ENCODE data around the gene HLA-DMB.

DNA sequence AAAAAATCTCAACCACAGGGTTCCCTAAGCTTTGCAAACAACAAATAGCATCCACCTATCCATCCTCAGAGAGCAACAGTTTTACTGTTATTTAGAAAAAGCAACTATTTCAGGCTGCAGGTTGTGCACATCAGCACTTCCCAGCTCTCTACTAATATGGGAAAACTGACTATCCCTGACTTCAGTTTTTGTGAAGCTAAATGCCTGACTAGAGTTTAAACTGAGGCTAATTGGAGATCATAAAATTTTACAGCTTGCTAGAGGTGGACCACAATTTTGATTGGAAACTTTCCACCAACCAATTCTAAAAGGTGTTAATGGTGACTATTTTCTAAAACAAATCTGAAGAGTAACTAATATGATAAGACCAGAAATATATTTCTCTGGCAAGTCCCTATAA is 36.9 kb downstream of the HLA-DMB start:
- TF ChIP-seq EP300 (IDR thresholded peaks at IDR 0.05; ENCODE audit: borderline replicate concordance in 1 of 2, low read depth in 1 of 2, low read length in 1 of 2) = no peak
- no peak for TF ChIP-seq RXRA (IDR thresholded peaks at IDR 0.05; ENCODE audit: borderline replicate concordance, low read depth)
- TF ChIP-seq, protein P1, sequence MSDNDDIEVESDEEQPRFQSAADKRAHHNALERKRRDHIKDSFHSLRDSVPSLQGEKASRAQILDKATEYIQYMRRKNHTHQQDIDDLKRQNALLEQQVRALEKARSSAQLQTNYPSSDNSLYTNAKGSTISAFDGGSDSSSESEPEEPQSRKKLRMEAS (IDR thresholded peaks at IDR 0.05; ENCODE audit: low read depth) = no peak
- TF ChIP-seq CTCF (IDR thresholded peaks at IDR 0.05) = no peak
- no peak for TF ChIP-seq TEAD4 (IDR thresholded peaks at IDR 0.05; ENCODE audit: borderline replicate concordance, insufficient read depth)
- TF ChIP-seq JUND (IDR thresholded peaks at IDR 0.05) = no peak
- TF ChIP-seq FOXM1 (IDR thresholded peaks at IDR 0.05; ENCODE audit: low read depth) = no peak
- no peak for TF ChIP-seq SMC3 (IDR thresholded peaks at IDR 0.05; ENCODE audit: low read depth, low read length)
- no peak for TF ChIP-seq POLR2AphosphoS5 (IDR thresholded peaks at IDR 0.05; ENCODE audit: low read depth, low read length)
- TF ChIP-seq CHD2 (IDR thresholded peaks at IDR 0.05; ENCODE audit: low read length, partially characterized antibody) = no peak
- TF ChIP-seq USF1 (IDR thresholded peaks at IDR 0.05; ENCODE audit: borderline replicate concordance, low read depth) = no peak

Data from SK-N-SH (cell line).